Keratinocyte (primary cell): ENCODE measurements around the gene MED16. TPM values are rescaled to one million over a fixed set of nuclear protein-coding genes. Genes with fewer than 3 reads are reported as not detected.

ENCODE experiments used
- DNase-seq: peaks from one replicate; pipeline ENCODE4 v3.0.0-alpha.2; 2011; ENCODE audit warnings: low read depth, missing footprints, low spot score
- FAIRE-seq: peaks from 2 replicates; lab custom pipeline; 2011; peaks lifted over from hg19 to GRCh38; lab: Jason Lieb, UNC
- H2AFZ ChIP-seq: 2 replicates; pipeline ENCODE4 v1.6.0; 2012; ENCODE audit warnings: low read length, control low read depth, inconsistent platforms; ENCODE audit not compliant: control insufficient read depth
- H3K27ac ChIP-seq: 2 replicates; pipeline ENCODE4 v1.5.1; 2011; ENCODE audit warnings: low read length; ENCODE audit not compliant: control insufficient read depth, insufficient read depth
- H3K27me3 ChIP-seq: 3 replicates; pipeline ENCODE4 v1.6.0; 2011; ENCODE audit warnings: low read length; ENCODE audit not compliant: control insufficient read depth, insufficient read depth; ENCODE audit errors: extremely low read depth
- H3K36me3 ChIP-seq, 2 experiments: 2 replicates in 1 of 2; 3 replicates in 1 of 2; pipeline ENCODE4 v1.5.1; 2011; ENCODE audit warnings: low read length in 2 of 2, mild to moderate bottlenecking in 1 of 2; ENCODE audit not compliant: control insufficient read depth in 2 of 2, insufficient read depth in 2 of 2; ENCODE audit errors: extremely low read depth in 1 of 2
- H3K4me1 ChIP-seq: 3 replicates; pipeline ENCODE4 v1.5.1; 2011; ENCODE audit warnings: low read length; ENCODE audit not compliant: control insufficient read depth, insufficient read depth; ENCODE audit errors: extremely low read depth
- H3K4me2 ChIP-seq: 3 replicates; pipeline ENCODE4 v1.6.0; 2011; ENCODE audit warnings: low read depth, low read length; ENCODE audit not compliant: control insufficient read depth, insufficient read depth; ENCODE audit errors: extremely low read depth
- H3K4me3 ChIP-seq, 3 experiments: fragments of 200-600 bp in 1 of 3; sonication (generic) in 1 of 3; 2 replicates in 2 of 3; 3 replicates in 1 of 3; pipeline ENCODE4 v1.5.1; 2011 to 2016; ENCODE audit warnings: low read length in 3 of 3, mild to moderate bottlenecking in 3 of 3, control low read depth in 2 of 3, inconsistent platforms in 1 of 3, low read depth in 1 of 3, mixed read lengths in 1 of 3, mixed run types in 1 of 3, moderate library complexity in 1 of 3; ENCODE audit not compliant: control insufficient read depth in 2 of 3, insufficient read depth in 2 of 3; ENCODE audit errors: extremely low read depth in 1 of 3
- H3K79me2 ChIP-seq: 2 replicates; pipeline ENCODE4 v1.6.0; 2012; ENCODE audit warnings: low read length; ENCODE audit not compliant: control insufficient read depth, insufficient read depth
- H3K9ac ChIP-seq: 3 replicates; pipeline ENCODE4 v1.6.0; 2011; ENCODE audit warnings: low read length; ENCODE audit not compliant: control insufficient read depth, insufficient read depth; ENCODE audit errors: extremely low read depth
- H3K9me1 ChIP-seq: 3 replicates; pipeline ENCODE4 v1.6.0; 2011; ENCODE audit warnings: low read length; ENCODE audit not compliant: control insufficient read depth, insufficient read depth; ENCODE audit errors: extremely low read depth
- H3K9me3 ChIP-seq: 2 replicates; pipeline ENCODE4 v1.5.1; 2012; ENCODE audit warnings: low read depth, low read length; ENCODE audit not compliant: control insufficient read depth
- H4K20me1 ChIP-seq: 3 replicates; pipeline ENCODE4 v1.6.0; 2011; ENCODE audit warnings: low read length; ENCODE audit not compliant: control insufficient read depth, insufficient read depth; ENCODE audit errors: extremely low read depth
- EZH2 ChIP-seq: IDR thresholded peaks from one replicate; pipeline ENCODE4 v1.6.1; 2012; ENCODE audit warnings: inconsistent platforms, mild to moderate bottlenecking, low read length, moderate library complexity
- dilution Hi-C: fragments of 300-500 bp; cut with MboI; formaldehyde crosslinking; loops from one replicate; pipeline ENCODE4 v1.7.0; 2020; ENCODE audit warnings: low sequenced_read_pairs; ENCODE audit not compliant: extremely low pct_ligation_motif_present
- polyA plus RNA-seq, 5 experiments: library from polyadenylated mRNA; depleted of rRNA in 3 of 5; stranded (reverse) in 3 of 5; stranded (forward) in 1 of 5; unstranded in 1 of 5; fragments of >200 nt; gene quantifications; 1 replicate in 1 of 5; 2 replicates in 3 of 5; 3 replicates in 1 of 5; pipeline versions ENCODE4 v1.2.1 to v1.2.3, GENCODE V29; 2011 to 2012; ENCODE audit warnings: missing spikeins in 2 of 5, low read depth in 1 of 5, low replicate concordance in 1 of 5
- TF ChIP-seq, protein P1 (sequence below), 3 experiments: IDR thresholded peaks in 1 of 3; conservative IDR thresholded peaks in 1 of 3; optimal IDR thresholded peaks in 1 of 3; 2 replicates in 2 of 3; 3 replicates in 1 of 3; pipeline versions ENCODE3 to v1.5.1; 2011; ENCODE audit warnings: low read length in 3 of 3, mild to moderate bottlenecking in 3 of 3, moderate library complexity in 2 of 3, control low read depth in 1 of 3, inconsistent platforms in 1 of 3; ENCODE audit not compliant: insufficient read depth in 2 of 3; ENCODE audit errors: extremely low read depth in 1 of 3

The MED16 gene
- polyA plus RNA-seq, 1 donor (not counting 4 experiments of a cell fraction or from before 2014, with no cell fraction given), result 9.7 TPM

DNA sequence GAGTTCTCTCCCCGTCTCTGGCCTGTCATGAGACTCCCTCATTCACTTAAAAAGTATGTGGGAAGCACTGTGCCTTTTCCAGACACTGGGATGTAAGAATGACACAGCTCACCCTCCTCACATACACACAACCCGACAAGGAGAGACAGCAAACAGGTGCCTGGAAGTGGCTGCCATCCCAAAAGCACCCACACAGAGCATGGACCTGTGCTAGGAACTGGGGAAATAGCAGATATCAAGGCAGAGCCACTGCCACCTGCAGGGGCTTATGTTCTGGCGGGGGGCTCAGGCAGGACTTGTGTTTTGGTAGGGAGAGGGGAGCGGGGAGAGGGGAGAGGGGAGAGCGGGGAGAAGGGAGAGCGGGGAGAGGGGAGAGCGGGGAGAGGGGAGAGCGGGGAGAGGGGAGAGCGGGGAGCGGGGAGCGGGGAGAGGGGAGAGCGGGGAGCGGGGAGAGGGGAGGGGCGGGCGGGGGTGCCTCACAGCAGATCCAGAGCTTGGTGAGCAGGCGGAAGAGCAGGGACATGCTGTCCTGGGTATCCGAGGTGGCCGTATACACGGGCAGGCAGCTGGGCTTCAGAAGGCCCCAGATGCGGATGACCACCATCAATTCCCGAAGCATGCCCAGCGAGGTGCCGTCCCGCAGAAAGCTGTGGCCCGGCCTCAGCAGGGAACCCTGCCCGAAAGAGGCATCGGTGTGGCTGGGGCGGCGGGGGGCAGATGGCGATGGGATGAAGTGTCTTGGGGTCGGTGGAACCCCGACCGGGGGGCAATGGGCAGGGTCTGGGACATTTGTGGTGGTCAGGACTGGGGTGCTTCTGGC, 21.3 kb downstream of the MED16 start:
- Histone ChIP-seq H3K27me3 (no peaks in the 10 kb centered on the region), H3K79me2 (no peaks in the 10 kb centered on the region), H2AFZ (no peak overlapping the region), H3K4me1 (peaks cover 25% of the 10 kb centered on the region), H3K9me1 (no peaks in the 10 kb centered on the region), H3K9ac (peak overlapping the region; percentile 34), H3K4me3 (no peak overlapping the region), H3K36me3 (peaks cover 18 to 28% of the 10 kb centered on the region in 2 experiments), H3K9me3 (no peaks in the 10 kb centered on the region), H3K27ac (peak overlapping the region; percentile 66), H4K20me1 (no peaks in the 10 kb centered on the region), H3K4me2 (peak overlapping the region; percentile 54)
- DNase-seq (no peak), FAIRE-seq (no peak)
- TF ChIP-seq EZH2, result no peak
- TF ChIP-seq, protein P1, sequence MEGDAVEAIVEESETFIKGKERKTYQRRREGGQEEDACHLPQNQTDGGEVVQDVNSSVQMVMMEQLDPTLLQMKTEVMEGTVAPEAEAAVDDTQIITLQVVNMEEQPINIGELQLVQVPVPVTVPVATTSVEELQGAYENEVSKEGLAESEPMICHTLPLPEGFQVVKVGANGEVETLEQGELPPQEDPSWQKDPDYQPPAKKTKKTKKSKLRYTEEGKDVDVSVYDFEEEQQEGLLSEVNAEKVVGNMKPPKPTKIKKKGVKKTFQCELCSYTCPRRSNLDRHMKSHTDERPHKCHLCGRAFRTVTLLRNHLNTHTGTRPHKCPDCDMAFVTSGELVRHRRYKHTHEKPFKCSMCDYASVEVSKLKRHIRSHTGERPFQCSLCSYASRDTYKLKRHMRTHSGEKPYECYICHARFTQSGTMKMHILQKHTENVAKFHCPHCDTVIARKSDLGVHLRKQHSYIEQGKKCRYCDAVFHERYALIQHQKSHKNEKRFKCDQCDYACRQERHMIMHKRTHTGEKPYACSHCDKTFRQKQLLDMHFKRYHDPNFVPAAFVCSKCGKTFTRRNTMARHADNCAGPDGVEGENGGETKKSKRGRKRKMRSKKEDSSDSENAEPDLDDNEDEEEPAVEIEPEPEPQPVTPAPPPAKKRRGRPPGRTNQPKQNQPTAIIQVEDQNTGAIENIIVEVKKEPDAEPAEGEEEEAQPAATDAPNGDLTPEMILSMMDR (optimal IDR thresholded peaks at IDR 0.05 in 1 of 3, IDR thresholded peaks at IDR 0.05 in 1 of 3, conservative IDR thresholded peaks at IDR 0.05 in 1 of 3; ENCODE audit: extremely low read depth in 1 of 3, insufficient read depth in 2 of 3, low read length in 3 of 3), result no peak
- dilution Hi-C loops, result no loop called here

DNA sequence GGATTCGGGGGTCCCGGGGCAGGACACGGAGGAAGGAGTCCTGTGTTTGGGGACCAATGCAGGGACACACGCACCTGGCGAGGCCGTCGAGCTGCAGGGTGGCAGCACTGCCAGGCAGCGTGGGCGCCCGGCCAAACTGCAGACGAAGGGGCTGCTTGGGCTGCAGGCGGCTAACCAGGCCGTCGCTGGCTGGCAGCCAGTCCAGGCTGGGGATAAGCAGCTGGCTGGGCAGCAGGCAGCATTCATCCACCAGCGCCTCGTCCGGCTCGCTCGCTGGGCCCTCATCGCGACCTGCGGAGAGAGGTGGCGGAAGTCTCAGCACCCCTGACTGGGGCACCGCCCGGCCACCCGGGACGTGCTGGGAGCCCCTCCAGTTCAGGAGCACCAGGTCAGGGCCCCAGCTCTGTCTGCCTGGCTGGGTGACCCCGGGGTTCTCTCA, 22.0 kb downstream of the MED16 start:
- FAIRE-seq, result no peak
- DNase-seq, result no peak
- peaks cover 17 to 22% of the 10 kb centered on the region in 2 experiments for H3K36me3 ChIP-seq
- peaks cover 25% of the 10 kb centered on the region for H3K4me1 ChIP-seq
- H3K4me2 ChIP-seq, result no peak overlapping the region
- TF ChIP-seq EZH2, result no peak
- TF ChIP-seq, protein P1 (optimal IDR thresholded peaks at IDR 0.05 in 1 of 3, IDR thresholded peaks at IDR 0.05 in 1 of 3, conservative IDR thresholded peaks at IDR 0.05 in 1 of 3; ENCODE audit: extremely low read depth in 1 of 3, insufficient read depth in 2 of 3, low read length in 3 of 3), result no peak
- H3K27me3 ChIP-seq, result no peaks in the 10 kb centered on the region
- no peaks in the 10 kb centered on the region for H3K79me2 ChIP-seq
- no peaks in the 10 kb centered on the region for H4K20me1 ChIP-seq
- H3K27ac ChIP-seq, result no peak overlapping the region
- no peak overlapping the region for H3K4me3 ChIP-seq
- H3K9ac ChIP-seq, result no peak overlapping the region
- H2AFZ ChIP-seq, result no peak overlapping the region
- no peaks in the 10 kb centered on the region for H3K9me3 ChIP-seq
- dilution Hi-C loops, result no loop called here
- H3K9me1 ChIP-seq, result no peaks in the 10 kb centered on the region
